ENCODE results near the gene TUBGCP6.

The TUBGCP6 gene

DNA sequence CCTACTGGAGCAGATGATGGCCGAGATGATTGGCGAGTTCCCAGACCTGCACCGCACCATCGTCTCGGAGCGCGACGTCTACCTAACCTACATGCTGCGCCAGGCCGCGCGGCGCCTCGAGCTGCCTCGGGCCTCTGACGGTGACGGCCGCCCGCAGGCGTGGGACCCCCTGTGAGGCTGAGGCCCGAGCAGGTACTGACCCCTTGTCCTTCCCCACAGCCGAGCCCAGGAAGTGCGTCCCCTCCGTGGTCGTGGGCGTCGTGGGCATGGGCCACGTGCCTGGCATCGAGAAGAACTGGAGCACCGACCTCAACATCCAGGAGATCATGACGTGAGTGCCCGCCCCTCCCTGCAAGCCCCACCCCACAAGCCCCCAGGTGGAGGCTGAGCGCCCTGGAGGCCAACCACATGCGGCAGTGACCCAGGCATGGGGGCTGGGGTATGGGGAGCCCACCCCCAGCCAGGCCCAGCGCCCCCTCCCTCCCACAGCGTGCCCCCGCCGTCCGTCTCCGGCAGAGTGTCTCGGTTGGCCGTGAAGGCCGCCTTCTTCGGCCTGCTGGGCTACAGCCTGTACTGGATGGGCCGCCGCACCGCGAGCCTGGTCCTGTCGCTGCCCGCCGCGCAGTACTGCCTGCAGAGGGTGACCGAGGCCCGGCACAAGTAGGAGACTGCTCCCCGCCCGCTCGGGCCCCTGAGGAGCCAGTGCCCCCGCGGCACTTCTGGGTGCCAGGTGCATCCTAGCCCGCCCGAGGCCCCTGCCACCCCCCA lies 46.8 kb downstream of the TUBGCP6 start:
- Histone ChIP-seq H3K36me3 (ENCODE audit: control insufficient read depth in 2 of 2, insufficient read depth in 2 of 2, low read length in 2 of 2) (peaks cover 0 to 6% of the 10 kb centered on the region in 2 donors), H3K27ac (ENCODE audit: low read length) (no peak overlapping the region), H3K9ac (ENCODE audit: low read length in 2 of 2) (no peak overlapping the region), H3K27me3 (ENCODE audit: control insufficient read depth in 1 of 2, insufficient read depth in 2 of 2, low read length in 2 of 2) (no peaks in the 10 kb centered on the region), H3K4me1 (ENCODE audit: control insufficient read depth, insufficient read depth, low read length) (peaks cover 31% of the 10 kb centered on the region), H3K9me3 (ENCODE audit: control insufficient read depth in 2 of 2, low read length in 2 of 2) (no peaks in the 10 kb centered on the region), H3K4me3 (ENCODE audit: low read length in 2 of 2) (no peak overlapping the region)

DNA sequence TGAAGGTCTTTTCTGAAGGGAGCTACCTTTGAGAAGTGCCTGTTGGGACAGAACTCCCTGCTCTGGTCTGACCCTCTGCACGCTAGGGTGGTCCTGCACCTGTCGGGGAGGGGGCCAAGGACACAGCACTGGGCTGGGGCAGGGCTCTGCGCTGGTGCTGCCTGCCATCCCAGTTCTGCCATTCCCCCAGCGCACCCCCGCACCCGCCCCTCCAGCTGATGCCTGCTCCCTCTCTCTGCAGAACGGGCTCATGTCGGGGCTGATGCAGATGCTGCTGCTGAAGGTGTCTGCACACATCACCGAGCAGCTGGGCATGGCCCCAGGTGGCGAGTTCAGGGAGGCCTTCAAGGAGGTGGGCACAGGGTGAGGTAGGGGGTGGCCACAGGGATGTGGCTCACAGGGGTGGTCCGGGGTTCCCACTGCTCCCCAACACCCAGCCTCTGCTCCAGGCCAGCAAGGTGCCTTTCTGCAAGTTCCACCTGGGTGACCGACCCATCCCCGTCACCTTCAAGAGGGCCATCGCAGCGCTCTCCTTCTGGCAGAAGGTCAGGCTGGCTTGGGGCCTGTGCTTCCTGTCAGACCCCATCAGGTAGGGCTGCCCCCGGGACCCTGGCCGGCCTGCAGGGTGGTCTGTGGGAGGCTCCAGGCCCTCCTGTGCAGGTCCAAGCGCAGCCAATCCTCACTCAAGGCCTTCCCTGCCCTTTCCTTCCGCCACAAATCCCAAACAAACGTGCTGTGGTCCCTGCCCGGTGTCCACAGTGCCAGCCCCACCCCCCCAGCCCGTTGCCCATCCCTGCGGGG lies 47.6 kb downstream of the TUBGCP6 start:
- Histone ChIP-seq H3K4me1 (ENCODE audit: control insufficient read depth, insufficient read depth, low read length) (peaks cover 25% of the 10 kb centered on the region), H3K9ac (ENCODE audit: low read length in 2 of 2) (no peak overlapping the region), H3K36me3 (ENCODE audit: control insufficient read depth in 2 of 2, insufficient read depth in 2 of 2, low read length in 2 of 2) (peaks cover 0 to 6% of the 10 kb centered on the region in 2 donors), H3K27me3 (ENCODE audit: control insufficient read depth in 1 of 2, insufficient read depth in 2 of 2, low read length in 2 of 2) (no peaks in the 10 kb centered on the region), H3K4me3 (ENCODE audit: low read length in 2 of 2) (no peak overlapping the region), H3K27ac (ENCODE audit: low read length) (no peak overlapping the region), H3K9me3 (ENCODE audit: control insufficient read depth in 2 of 2, low read length in 2 of 2) (no peaks in the 10 kb centered on the region)

DNA sequence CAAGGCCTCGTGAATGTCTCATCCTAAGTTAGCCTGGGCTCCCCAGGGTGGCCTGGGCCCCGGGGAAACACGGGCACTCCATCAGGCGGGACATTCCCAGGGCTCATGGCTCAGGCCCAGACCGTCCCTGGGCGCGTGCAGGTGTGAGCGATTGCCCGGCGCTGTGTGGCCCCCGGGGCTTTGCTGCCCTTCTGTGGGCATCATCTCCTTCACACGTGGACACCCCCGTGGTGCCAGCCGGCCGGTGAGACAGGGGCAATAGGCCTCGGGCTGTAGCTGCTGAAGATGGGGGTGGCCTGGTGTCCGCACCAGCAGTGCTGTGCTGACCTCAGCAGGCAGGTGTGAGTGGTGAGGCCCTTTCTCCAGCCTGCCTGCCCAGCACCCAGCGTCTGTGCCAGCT lies 48.6 kb downstream of the TUBGCP6 start:
- no peak overlapping the region for H3K4me3 ChIP-seq (ENCODE audit: low read length in 2 of 2)
- H3K27me3 ChIP-seq (ENCODE audit: control insufficient read depth in 1 of 2, insufficient read depth in 2 of 2, low read length in 2 of 2) = no peaks in the 10 kb centered on the region
- H3K4me1 ChIP-seq (ENCODE audit: control insufficient read depth, insufficient read depth, low read length) = peaks cover 17% of the 10 kb centered on the region
- no peak overlapping the region for H3K9ac ChIP-seq (ENCODE audit: low read length in 2 of 2)
- peaks cover 0 to 6% of the 10 kb centered on the region in 2 donors for H3K36me3 ChIP-seq (ENCODE audit: control insufficient read depth in 2 of 2, insufficient read depth in 2 of 2, low read length in 2 of 2)
- no peak overlapping the region for H3K27ac ChIP-seq (ENCODE audit: low read length)
- no peaks in the 10 kb centered on the region for H3K9me3 ChIP-seq (ENCODE audit: control insufficient read depth in 2 of 2, low read length in 2 of 2)

DNA sequence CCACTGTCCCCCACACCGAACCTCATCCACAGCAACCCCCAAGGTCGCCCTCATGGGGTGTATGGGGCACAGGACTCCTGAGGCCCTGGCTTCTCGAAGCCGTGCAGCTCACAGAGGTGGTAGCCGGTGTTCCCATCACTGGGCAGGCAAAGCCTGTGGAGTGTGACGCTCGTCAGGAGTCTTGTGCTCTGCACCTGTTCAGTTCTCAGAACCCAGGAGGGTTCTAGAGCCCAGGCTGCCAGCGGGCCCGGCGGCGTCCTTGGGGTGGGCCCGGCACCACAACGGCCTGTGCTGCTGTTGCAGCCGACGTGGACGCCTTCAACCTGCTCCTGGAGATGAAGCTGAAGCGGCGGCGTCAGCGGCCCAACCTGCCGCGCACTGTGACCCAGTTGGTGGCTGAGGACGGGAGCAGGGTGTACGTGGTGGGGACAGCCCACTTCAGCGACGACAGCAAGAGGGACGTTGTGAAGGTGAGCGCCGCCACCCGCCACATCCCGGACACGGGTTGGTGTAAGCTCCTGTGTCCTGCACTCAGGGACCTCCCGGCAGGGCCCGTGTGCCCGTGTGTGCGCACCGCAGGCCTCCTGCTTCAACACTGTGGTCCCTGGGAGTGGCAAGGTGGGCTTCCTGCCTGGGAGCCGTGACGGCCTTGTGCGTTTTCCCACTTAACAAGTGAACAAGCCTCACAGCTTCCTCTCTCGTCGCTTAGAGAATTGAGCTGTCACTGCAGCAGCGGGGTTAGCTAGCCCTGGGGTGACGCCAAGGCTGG lies 50.6 kb downstream of the TUBGCP6 start:
- H3K9ac ChIP-seq (ENCODE audit: low read length in 2 of 2) = no peak overlapping the region
- no peaks in the 10 kb centered on the region for H3K27me3 ChIP-seq (ENCODE audit: control insufficient read depth in 1 of 2, insufficient read depth in 2 of 2, low read length in 2 of 2)
- H3K27ac ChIP-seq (ENCODE audit: low read length) = no peak overlapping the region
- no peak overlapping the region for H3K4me3 ChIP-seq (ENCODE audit: low read length in 2 of 2)
- H3K9me3 ChIP-seq (ENCODE audit: control insufficient read depth in 2 of 2, low read length in 2 of 2) = no peaks in the 10 kb centered on the region
- H3K36me3 ChIP-seq (ENCODE audit: control insufficient read depth in 2 of 2, insufficient read depth in 2 of 2, low read length in 2 of 2) = peaks cover 0 to 6% of the 10 kb centered on the region in 2 donors
- H3K4me1 ChIP-seq (ENCODE audit: control insufficient read depth, insufficient read depth, low read length) = peaks cover 23% of the 10 kb centered on the region

DNA sequence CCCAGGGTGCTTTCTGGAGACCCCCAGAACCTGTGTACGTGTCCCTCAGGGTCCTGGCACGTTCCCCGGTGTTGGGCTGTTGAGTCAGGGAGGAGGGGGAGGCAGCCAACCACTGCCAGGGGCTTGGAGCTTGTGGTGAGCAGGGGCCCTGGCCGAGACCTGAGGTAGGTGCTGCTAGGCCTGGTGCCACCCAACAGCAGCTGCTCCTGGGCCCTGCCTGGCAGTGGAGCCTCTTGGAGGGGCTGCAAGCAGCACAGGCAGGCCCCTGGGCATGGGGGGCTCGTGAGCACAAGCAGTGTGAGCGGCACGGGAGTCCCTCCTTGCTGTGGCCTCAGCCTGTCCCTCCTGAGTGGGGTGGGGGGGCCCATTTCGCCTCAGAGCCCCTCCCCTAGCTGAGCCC lies 51.2 kb downstream of the TUBGCP6 start:
- H3K27me3 ChIP-seq (ENCODE audit: control insufficient read depth in 1 of 2, insufficient read depth in 2 of 2, low read length in 2 of 2) = no peaks in the 10 kb centered on the region
- H3K27ac ChIP-seq (ENCODE audit: low read length) = no peak overlapping the region
- H3K4me3 ChIP-seq (ENCODE audit: low read length in 2 of 2) = no peak overlapping the region
- H3K4me1 ChIP-seq (ENCODE audit: control insufficient read depth, insufficient read depth, low read length) = peaks cover 28% of the 10 kb centered on the region
- no peaks in the 10 kb centered on the region for H3K9me3 ChIP-seq (ENCODE audit: control insufficient read depth in 2 of 2, low read length in 2 of 2)
- no peak overlapping the region for H3K9ac ChIP-seq (ENCODE audit: low read length in 2 of 2)
- peaks cover 0 to 6% of the 10 kb centered on the region in 2 donors for H3K36me3 ChIP-seq (ENCODE audit: control insufficient read depth in 2 of 2, insufficient read depth in 2 of 2, low read length in 2 of 2)

DNA sequence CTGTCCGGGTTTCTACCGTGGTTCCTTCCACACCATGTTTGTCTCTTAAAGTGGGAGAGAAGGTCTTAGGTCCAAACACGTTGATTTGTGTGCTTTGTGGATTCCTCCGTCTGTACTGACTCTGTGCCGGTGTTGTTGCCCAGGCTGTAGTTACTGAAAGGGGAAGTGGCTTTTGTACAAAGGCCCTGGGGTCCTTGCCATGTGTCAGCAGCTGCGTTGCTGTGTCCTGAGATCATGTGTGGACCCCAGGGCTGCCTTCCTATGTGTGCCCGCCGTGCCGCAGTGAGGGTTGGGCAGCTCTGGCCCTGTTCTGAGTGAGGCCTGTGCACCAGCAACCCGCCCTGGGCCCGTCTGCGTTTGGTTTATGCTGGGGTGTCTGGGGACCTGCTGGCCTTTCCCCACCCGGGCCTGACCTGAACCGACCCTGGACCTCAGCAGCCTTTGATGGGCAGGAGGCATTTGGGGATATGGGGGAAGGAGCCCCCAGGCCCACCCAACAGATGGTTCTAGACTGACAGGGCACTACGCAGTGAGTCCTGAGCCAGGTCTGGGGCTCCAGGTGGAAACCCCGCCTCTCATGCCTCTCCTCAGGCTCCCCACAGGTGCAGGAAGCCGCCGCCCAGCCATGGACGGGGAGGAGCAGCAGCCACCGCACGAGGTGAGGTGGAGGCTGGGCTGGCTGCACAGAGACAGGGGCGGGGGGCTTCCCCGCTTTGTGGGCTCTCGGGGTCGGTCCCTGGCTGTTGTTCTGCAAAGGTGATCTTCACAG lies 52.2 kb downstream of the TUBGCP6 start:
- no peak overlapping the region for H3K9ac ChIP-seq (ENCODE audit: low read length in 2 of 2)
- H3K27ac ChIP-seq (ENCODE audit: low read length) = no peak overlapping the region
- H3K4me1 ChIP-seq (ENCODE audit: control insufficient read depth, insufficient read depth, low read length) = peaks cover 28% of the 10 kb centered on the region
- H3K9me3 ChIP-seq (ENCODE audit: control insufficient read depth in 2 of 2, low read length in 2 of 2) = no peaks in the 10 kb centered on the region
- no peaks in the 10 kb centered on the region for H3K27me3 ChIP-seq (ENCODE audit: control insufficient read depth in 1 of 2, insufficient read depth in 2 of 2, low read length in 2 of 2)
- peaks cover 0 to 6% of the 10 kb centered on the region in 2 donors for H3K36me3 ChIP-seq (ENCODE audit: control insufficient read depth in 2 of 2, insufficient read depth in 2 of 2, low read length in 2 of 2)
- no peak overlapping the region for H3K4me3 ChIP-seq (ENCODE audit: low read length in 2 of 2)

DNA sequence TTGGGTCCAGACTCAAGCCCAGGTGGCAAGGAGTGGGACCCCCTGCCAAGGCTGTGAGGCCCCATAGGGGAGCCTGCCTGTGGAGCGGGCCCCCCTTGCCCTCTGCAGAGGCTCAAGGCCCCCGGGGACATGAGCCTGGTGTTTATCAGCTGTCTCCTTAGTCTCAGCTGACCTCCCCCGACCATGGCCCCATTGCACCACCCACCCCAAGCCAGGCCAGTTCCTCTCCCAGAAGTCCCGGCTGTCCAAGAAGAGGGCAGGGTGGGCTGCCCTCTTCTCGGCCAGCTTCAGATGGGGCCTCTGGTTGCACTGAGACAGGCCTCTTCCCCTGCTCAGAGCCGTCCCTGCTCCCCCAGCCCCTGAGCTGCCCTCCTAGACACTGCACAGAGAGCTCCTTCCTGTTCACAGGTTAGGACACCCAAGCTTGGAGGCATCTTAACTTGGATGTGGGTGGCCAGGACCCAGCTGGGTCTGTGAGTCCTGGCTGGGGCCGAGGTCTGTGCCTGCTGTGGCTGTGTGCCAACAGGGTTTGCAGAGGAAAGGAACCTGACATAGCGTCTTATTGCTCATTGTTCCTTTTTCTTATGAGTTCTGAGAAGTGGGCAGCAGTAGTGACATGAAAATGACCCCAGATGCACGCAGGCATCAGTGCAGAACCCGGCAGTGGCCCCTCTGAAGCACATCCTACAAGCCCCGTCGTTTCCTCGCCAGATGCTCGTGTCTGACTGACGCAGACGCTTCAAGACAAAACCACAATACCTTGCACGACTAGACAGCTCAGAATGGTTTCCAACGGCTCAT lies 53.7 kb downstream of the TUBGCP6 start:
- Histone ChIP-seq H3K36me3 (ENCODE audit: control insufficient read depth in 2 of 2, insufficient read depth in 2 of 2, low read length in 2 of 2) (peaks cover 0 to 6% of the 10 kb centered on the region in 2 donors), H3K9ac (ENCODE audit: low read length in 2 of 2) (peak overlapping the region; percentile 36 to 39)

DNA sequence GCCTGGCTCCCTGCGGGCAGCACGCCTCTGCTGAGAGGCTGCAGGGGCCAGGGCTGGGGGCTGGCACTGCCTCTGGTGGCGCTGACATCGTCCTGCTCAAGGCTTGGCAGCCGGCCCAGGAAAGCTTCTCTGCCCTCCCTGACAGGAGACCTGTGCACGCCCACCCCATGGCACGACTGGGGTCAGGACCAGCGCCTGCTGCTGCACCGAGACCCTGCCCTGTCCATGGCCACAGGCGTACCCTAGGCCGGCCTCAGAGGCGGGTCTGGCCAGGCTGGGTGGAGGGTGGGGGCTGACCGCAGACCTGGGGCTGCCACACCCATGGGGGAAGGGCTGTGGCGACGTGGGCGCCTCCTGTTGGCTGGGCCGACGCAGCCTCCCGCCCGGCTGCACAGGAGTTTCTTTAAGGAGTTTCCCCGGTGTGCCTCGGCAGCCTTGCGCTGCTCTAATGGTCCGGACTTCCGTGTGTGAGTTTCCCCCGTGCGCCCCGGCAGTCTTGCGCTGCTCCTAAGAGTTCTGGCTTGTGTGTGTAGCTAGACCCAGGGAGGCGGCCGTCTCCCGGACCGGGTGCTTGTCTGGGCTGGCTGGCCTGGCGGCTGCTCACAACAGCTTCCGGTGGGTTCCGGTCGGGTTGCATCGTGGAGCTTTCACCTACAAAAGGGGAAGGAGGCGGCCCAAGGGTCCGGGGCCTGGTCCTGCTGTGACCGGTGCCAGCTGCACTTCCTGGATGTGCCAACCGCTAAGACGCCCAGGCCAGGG lies 54.5 kb downstream of the TUBGCP6 start:
- Histone ChIP-seq H3K4me1 (ENCODE audit: control insufficient read depth, insufficient read depth, low read length) (peaks cover 37% of the 10 kb centered on the region), H3K4me3 (ENCODE audit: low read length in 2 of 2) (peak overlapping the region; percentile 43 to 72), H3K36me3 (ENCODE audit: control insufficient read depth in 2 of 2, insufficient read depth in 2 of 2, low read length in 2 of 2) (peaks cover 0 to 6% of the 10 kb centered on the region in 2 donors)

More for the DNA sequence above, 53.7 kb downstream of the TUBGCP6 start:
- H3K27ac ChIP-seq (ENCODE audit: low read length) = peak overlapping the region; percentile 60
- no peaks in the 10 kb centered on the region for H3K27me3 ChIP-seq (ENCODE audit: control insufficient read depth in 1 of 2, insufficient read depth in 2 of 2, low read length in 2 of 2)
- peak overlapping the region; percentile 43 to 72 for H3K4me3 ChIP-seq (ENCODE audit: low read length in 2 of 2)
- peaks cover 35% of the 10 kb centered on the region for H3K4me1 ChIP-seq (ENCODE audit: control insufficient read depth, insufficient read depth, low read length)
- no peaks in the 10 kb centered on the region for H3K9me3 ChIP-seq (ENCODE audit: control insufficient read depth in 2 of 2, low read length in 2 of 2)

DNA sequence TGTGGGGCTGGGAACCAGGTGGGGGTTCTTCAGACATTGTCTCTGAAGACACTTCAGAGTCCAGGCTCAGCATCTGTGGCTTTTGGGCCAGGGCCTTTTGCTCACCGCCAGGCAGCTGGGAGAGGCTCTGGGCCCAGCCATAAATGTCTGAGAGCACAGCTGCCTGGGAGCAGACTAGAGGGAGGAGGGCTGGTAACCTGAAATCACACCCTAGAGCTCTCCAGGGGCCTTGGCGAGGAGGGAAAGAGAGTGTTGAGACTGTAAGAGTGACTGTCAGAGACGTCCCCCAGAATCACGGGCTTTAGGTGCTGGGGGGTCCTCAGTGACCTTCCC lies 55.0 kb downstream of the TUBGCP6 start:
- Histone ChIP-seq H3K4me3 (ENCODE audit: low read length in 2 of 2) (peak overlapping the region; percentile 43 to 72), H3K9me3 (ENCODE audit: control insufficient read depth in 2 of 2, low read length in 2 of 2) (no peaks in the 10 kb centered on the region), H3K27ac (ENCODE audit: low read length) (peak overlapping the region; percentile 60), H3K27me3 (ENCODE audit: control insufficient read depth in 1 of 2, insufficient read depth in 2 of 2, low read length in 2 of 2) (no peaks in the 10 kb centered on the region), H3K9ac (ENCODE audit: low read length in 2 of 2) (peak overlapping the region; percentile 48 to 51), H3K36me3 (ENCODE audit: control insufficient read depth in 2 of 2, insufficient read depth in 2 of 2, low read length in 2 of 2) (peaks cover 0 to 5% of the 10 kb centered on the region in 2 donors), H3K4me1 (ENCODE audit: control insufficient read depth, insufficient read depth, low read length) (peaks cover 42% of the 10 kb centered on the region)

More for the DNA sequence above, 54.5 kb downstream of the TUBGCP6 start:
- no peaks in the 10 kb centered on the region for H3K9me3 ChIP-seq (ENCODE audit: control insufficient read depth in 2 of 2, low read length in 2 of 2)
- no peaks in the 10 kb centered on the region for H3K27me3 ChIP-seq (ENCODE audit: control insufficient read depth in 1 of 2, insufficient read depth in 2 of 2, low read length in 2 of 2)
- H3K9ac ChIP-seq (ENCODE audit: low read length in 2 of 2) = peak overlapping the region; percentile 48 to 51
- H3K27ac ChIP-seq (ENCODE audit: low read length) = peak overlapping the region; percentile 60

Data from stomach smooth muscle (tissue), 2 donors.